ENCODE measurements around the gene TDRD12. TPM values are rescaled to one million over a fixed set of nuclear protein-coding genes. Genes with fewer than 3 reads are reported as not detected.
"Not testable (repeated sequence)": the region's sequence is repeated elsewhere in the genome, so short reads cannot be mapped to it uniquely, and the experiment has no call there.

Gene TDRD12
- total and polyA plus RNA-seq, 4 donors: 0.40 to 0.93 (median 0.67) TPM

- H3K4me1 ChIP-seq (ENCODE audit: control insufficient read depth, insufficient read depth, low read length): peaks cover 3% of the 10 kb centered on the region
- WGBS (ENCODE audit: insufficient coverage): 93% methylated on average over 12 of the region's 12 CpGs
Observed at GRCh38 chr19:32866564-32867265, 147.1 kb downstream of the TDRD12 start.

GRCh38 chr19:32867436-32867835 is 147.9 kb downstream of the TDRD12 start:
- not testable (repeated sequence) for H3K4me1 ChIP-seq (ENCODE audit: control insufficient read depth, insufficient read depth, low read length); H3K4me3 ChIP-seq (ENCODE audit: low read depth, low read length); H3K27me3 ChIP-seq (ENCODE audit: control insufficient read depth, insufficient read depth, low read length); H3K27ac ChIP-seq (ENCODE audit: low read depth, low read length); H3K9me3 ChIP-seq (ENCODE audit: control insufficient read depth, insufficient read depth, low read length); DNase-seq (ENCODE audit: low read depth in 4 of 6, low spot score in 6 of 6)
- 92% methylated on average over 9 of the region's 9 CpGs for WGBS (ENCODE audit: insufficient coverage)
- H3K36me3 ChIP-seq (ENCODE audit: control insufficient read depth, insufficient read depth, low read length): peaks cover 12% of the 10 kb centered on the region

More at GRCh38 chr19:32866564-32867265, 147.1 kb downstream of the TDRD12 start:
- Histone ChIP-seq H3K27ac (ENCODE audit: low read depth, low read length) (no peak overlapping the region), H3K27me3 (ENCODE audit: control insufficient read depth, insufficient read depth, low read length) (no peaks in the 10 kb centered on the region), H3K9me3 (ENCODE audit: control insufficient read depth, insufficient read depth, low read length) (no peaks in the 10 kb centered on the region), H3K36me3 (ENCODE audit: control insufficient read depth, insufficient read depth, low read length) (peaks cover 15% of the 10 kb centered on the region), H3K4me3 (ENCODE audit: low read depth, low read length) (no peak overlapping the region)
- DNase-seq (ENCODE audit: low read depth in 4 of 6, low spot score in 6 of 6): no peak

- Histone ChIP-seq H3K36me3 (ENCODE audit: control insufficient read depth, insufficient read depth, low read length) (peaks cover 12% of the 10 kb centered on the region), H3K4me1 (ENCODE audit: control insufficient read depth, insufficient read depth, low read length) (peaks cover 3% of the 10 kb centered on the region), H3K27ac (ENCODE audit: low read depth, low read length) (no peak overlapping the region), H3K4me3 (ENCODE audit: low read depth, low read length) (no peak overlapping the region), H3K27me3 (ENCODE audit: control insufficient read depth, insufficient read depth, low read length) (no peaks in the 10 kb centered on the region), H3K9me3 (ENCODE audit: control insufficient read depth, insufficient read depth, low read length) (no peaks in the 10 kb centered on the region)
- 82% methylated on average over 18 of the region's 19 CpGs for WGBS (ENCODE audit: insufficient coverage)
- no peak for DNase-seq (ENCODE audit: low read depth in 4 of 6, low spot score in 6 of 6)
Observed at GRCh38 chr19:32868206-32868950, 148.8 kb downstream of the TDRD12 start.

DNA sequence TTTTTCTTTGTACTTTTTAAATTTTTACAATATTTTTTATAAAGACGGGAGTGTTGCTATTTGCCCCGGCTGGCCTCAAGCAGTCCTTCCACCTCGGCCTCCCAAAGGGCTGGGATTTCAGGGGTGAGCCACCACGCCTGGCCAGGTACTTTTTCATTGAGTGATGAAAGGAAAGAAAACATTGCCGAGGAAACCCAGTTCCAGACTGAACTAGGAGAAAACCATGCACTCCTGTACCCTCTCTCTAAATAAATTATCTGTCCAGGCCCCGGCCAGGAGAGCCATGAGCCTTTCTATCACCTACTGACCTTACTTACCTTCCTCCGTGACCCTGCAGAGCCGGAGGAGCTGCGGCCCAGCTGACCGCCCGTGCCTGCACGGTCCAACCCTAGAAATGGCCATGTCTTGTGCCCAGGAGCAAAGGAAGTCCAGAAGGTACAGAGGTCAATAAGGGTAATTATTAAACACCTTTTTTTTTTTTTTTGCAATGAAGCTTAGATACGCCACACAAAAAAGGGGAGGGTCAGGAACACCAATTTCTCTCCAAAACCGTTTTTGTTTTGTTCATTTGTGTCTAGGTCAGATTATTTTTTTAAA is 149.9 kb downstream of the TDRD12 start, which contains the start of gene SLC7A9:
Gene SLC7A9 (minus strand): TSS at position 399 of the 597 bp plus-strand sequence. CDS start 1,233 bp downstream, outside the sequence.
- Histone ChIP-seq H3K4me1 (ENCODE audit: control insufficient read depth, insufficient read depth, low read length) (peaks cover 3% of the 10 kb centered on the region), H3K4me3 (ENCODE audit: low read depth, low read length) (no peak within 1 kb of the TSS), H3K36me3 (ENCODE audit: control insufficient read depth, insufficient read depth, low read length) (peaks cover 4% of the 10 kb centered on the region), H3K9me3 (ENCODE audit: control insufficient read depth, insufficient read depth, low read length) (no peaks in the 10 kb centered on the region), H3K27me3 (ENCODE audit: control insufficient read depth, insufficient read depth, low read length) (no peaks in the 10 kb centered on the region), H3K27ac (ENCODE audit: low read depth, low read length) (no peak within 1 kb of the TSS)
- DNase-seq (ENCODE audit: low read depth in 4 of 6, low spot score in 6 of 6): no peak
- 89% methylated on average over 8 of the region's 14 CpGs for WGBS (ENCODE audit: insufficient coverage)

- Histone ChIP-seq H3K36me3 (ENCODE audit: control insufficient read depth, insufficient read depth, low read length) (peaks cover 3% of the 10 kb centered on the region), H3K27me3 (ENCODE audit: control insufficient read depth, insufficient read depth, low read length) (no peaks in the 10 kb centered on the region), H3K4me1 (ENCODE audit: control insufficient read depth, insufficient read depth, low read length) (peaks cover 3% of the 10 kb centered on the region), H3K4me3 (ENCODE audit: low read depth, low read length) (no peak overlapping the region), H3K9me3 (ENCODE audit: control insufficient read depth, insufficient read depth, low read length) (no peaks in the 10 kb centered on the region), H3K27ac (ENCODE audit: low read depth, low read length) (no peak overlapping the region)
- WGBS (ENCODE audit: insufficient coverage): 76% methylated on average over 17 of the region's 18 CpGs
- no peak for DNase-seq (ENCODE audit: low read depth in 4 of 6, low spot score in 6 of 6)
Observed at GRCh38 chr19:32869966-32870573, 150.5 kb downstream of the TDRD12 start.

DNA sequence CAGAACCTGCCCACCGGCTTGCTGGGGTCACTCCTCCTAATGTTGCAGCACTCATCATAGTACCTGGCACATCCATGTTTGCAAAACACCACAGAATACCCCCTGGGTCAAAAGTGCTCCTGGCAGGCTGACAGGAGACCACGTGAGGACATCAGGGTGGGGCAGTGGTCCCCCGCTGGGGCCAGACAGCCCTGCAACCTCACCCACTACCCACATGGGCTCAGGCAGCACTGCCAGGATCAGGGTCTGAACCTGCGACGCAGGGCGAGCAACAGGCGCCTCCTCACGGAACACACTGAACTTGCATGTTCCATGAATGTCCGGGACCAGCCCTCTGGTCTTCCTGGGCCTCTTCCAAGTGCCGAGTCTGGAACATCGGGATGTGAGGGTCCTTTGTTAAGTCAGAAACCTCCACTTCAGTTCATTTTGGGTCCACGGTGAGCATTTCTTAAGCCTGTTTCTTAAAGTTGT is 151.4 kb downstream of the TDRD12 start:
- H3K27ac ChIP-seq (ENCODE audit: low read depth, low read length): no peak overlapping the region
- WGBS (ENCODE audit: insufficient coverage): 68% methylated on average over 12 of the region's 12 CpGs
- peaks cover 5% of the 10 kb centered on the region for H3K36me3 ChIP-seq (ENCODE audit: control insufficient read depth, insufficient read depth, low read length)
- H3K27me3 ChIP-seq (ENCODE audit: control insufficient read depth, insufficient read depth, low read length): no peaks in the 10 kb centered on the region
- H3K4me1 ChIP-seq (ENCODE audit: control insufficient read depth, insufficient read depth, low read length): peaks cover 3% of the 10 kb centered on the region
- no peaks in the 10 kb centered on the region for H3K9me3 ChIP-seq (ENCODE audit: control insufficient read depth, insufficient read depth, low read length)
- H3K4me3 ChIP-seq (ENCODE audit: low read depth, low read length): no peak overlapping the region
- DNase-seq (ENCODE audit: low read depth in 4 of 6, low spot score in 6 of 6): peak in 1 of 6 donors; percentile 9

GRCh38 chr19:32872391-32872790 is 152.8 kb downstream of the TDRD12 start:
- DNase-seq (ENCODE audit: low read depth in 4 of 6, low spot score in 6 of 6): no peak
- Histone ChIP-seq H3K27ac (ENCODE audit: low read depth, low read length) (no peak overlapping the region), H3K27me3 (ENCODE audit: control insufficient read depth, insufficient read depth, low read length) (no peaks in the 10 kb centered on the region), H3K4me3 (ENCODE audit: low read depth, low read length) (no peak overlapping the region), H3K4me1 (ENCODE audit: control insufficient read depth, insufficient read depth, low read length) (peaks cover 3% of the 10 kb centered on the region), H3K9me3 (ENCODE audit: control insufficient read depth, insufficient read depth, low read length) (no peaks in the 10 kb centered on the region), H3K36me3 (ENCODE audit: control insufficient read depth, insufficient read depth, low read length) (peaks cover 16% of the 10 kb centered on the region)
- no CpG with 5 or more reads among the region's 3 CpGs for WGBS (ENCODE audit: insufficient coverage)

GRCh38 chr19:32873247-32873959 is 153.8 kb downstream of the TDRD12 start:
- Histone ChIP-seq H3K9me3 (ENCODE audit: control insufficient read depth, insufficient read depth, low read length) (no peaks in the 10 kb centered on the region), H3K27me3 (ENCODE audit: control insufficient read depth, insufficient read depth, low read length) (no peaks in the 10 kb centered on the region), H3K4me1 (ENCODE audit: control insufficient read depth, insufficient read depth, low read length) (peaks cover 3% of the 10 kb centered on the region), H3K36me3 (ENCODE audit: control insufficient read depth, insufficient read depth, low read length) (peaks cover 21% of the 10 kb centered on the region), H3K27ac (ENCODE audit: low read depth, low read length) (no peak overlapping the region), H3K4me3 (ENCODE audit: low read depth, low read length) (no peak overlapping the region)
- no peak for DNase-seq (ENCODE audit: low read depth in 4 of 6, low spot score in 6 of 6)
- whole genome bisulfite sequencing (ENCODE audit: insufficient coverage): 97% methylated on average over 6 of the region's 18 CpGs

DNA sequence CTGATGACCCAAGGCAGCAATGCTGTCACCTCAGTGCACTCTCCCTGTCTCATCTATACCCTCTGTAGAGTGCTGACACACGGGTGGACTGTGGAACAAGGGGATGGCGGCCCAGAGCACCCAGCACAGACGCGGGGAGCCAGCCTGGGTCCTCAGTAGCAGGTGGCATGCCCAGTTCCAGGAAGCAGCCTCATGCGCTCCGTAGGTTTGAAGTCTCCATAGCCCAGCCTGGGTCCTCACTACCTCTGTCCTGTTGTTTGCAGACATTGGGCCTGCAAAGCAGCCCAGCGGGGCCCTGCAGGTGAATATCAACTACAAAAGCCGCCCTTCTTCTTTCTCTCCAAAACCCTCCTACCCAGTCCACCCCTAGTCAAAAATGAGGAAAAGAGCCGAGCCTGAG is 155.0 kb downstream of the TDRD12 start:
- peaks cover 33% of the 10 kb centered on the region for H3K36me3 ChIP-seq (ENCODE audit: control insufficient read depth, insufficient read depth, low read length)
- H3K4me1 ChIP-seq (ENCODE audit: control insufficient read depth, insufficient read depth, low read length): peaks cover 3% of the 10 kb centered on the region
- DNase-seq (ENCODE audit: low read depth in 4 of 6, low spot score in 6 of 6): no peak
- whole genome bisulfite sequencing (ENCODE audit: insufficient coverage): 88% methylated on average over 7 of the region's 9 CpGs
- no peak overlapping the region for H3K4me3 ChIP-seq (ENCODE audit: low read depth, low read length)
- no peak overlapping the region for H3K27ac ChIP-seq (ENCODE audit: low read depth, low read length)
- no peaks in the 10 kb centered on the region for H3K27me3 ChIP-seq (ENCODE audit: control insufficient read depth, insufficient read depth, low read length)
- no peaks in the 10 kb centered on the region for H3K9me3 ChIP-seq (ENCODE audit: control insufficient read depth, insufficient read depth, low read length)

Measured in spinal cord (tissue), 10 donors.